Stimulated activated CD4-positive, alpha-beta T cell treated with anti-CD3 and anti-CD28 coated beads, Interleukin-1b, Interleukin-23, amount 100 ng/mL, for 48 hours (primary cell): ENCODE data around the gene EEIG1.

Experiments
- DNase-seq: peaks from one replicate; pipeline ENCODE4 v3.0.0-alpha.2; 2020

The EEIG1 gene

DNA sequence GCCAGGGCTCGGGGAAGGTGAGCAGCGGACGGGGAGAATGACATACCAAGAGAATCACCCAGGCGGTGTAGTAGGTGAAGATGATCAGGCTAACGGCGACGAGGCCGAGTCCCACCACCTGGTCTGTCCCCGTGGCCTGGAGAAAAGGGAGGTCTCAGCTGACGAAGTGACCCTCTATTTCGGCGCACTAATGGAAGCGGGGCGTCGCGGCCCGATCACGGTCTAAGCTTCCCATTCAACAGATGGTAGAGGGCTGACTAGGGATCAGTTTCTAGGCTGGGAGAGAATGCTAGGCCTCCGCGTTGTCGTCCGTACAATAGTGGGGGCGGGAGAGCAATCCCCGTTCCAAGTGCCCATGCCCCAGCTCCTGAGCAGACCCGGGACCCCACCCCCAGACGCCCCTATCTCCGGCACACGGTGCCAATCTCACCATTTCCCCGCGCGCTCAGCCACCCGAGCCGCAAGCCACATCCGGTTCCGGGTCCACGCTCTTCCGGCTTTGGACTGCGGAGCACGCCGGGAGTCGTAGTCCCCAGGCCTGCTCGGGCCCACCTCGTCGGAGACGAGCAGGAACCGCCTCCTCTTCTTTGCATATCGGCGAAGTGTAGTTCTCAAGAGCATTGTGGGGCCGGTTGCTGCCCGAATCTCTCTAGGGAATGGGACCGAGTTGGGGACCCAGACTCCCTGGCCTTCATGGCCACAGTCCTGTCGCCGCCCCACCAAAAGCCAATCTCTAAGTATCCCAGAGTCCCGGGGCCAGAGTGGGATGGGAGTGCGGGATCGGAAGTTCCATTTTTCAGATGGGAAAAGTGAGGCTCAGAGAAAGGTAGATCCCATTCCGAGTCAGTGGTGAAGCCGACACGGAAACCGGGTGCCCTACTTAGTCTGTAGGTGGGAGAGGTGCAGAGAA is 43.1 kb downstream of the EEIG1 start, which contains the start of gene DPM2:
DPM2 (minus strand) TSS at position 467 of the 910 bp plus-strand sequence; CDS start at position 433, 34 bp downstream.
- DNase-seq = peak; percentile 88

- no peak for DNase-seq
Observed at GRCh38 chr9:127937056-127937387, 43.8 kb downstream of the EEIG1 start.

DNA sequence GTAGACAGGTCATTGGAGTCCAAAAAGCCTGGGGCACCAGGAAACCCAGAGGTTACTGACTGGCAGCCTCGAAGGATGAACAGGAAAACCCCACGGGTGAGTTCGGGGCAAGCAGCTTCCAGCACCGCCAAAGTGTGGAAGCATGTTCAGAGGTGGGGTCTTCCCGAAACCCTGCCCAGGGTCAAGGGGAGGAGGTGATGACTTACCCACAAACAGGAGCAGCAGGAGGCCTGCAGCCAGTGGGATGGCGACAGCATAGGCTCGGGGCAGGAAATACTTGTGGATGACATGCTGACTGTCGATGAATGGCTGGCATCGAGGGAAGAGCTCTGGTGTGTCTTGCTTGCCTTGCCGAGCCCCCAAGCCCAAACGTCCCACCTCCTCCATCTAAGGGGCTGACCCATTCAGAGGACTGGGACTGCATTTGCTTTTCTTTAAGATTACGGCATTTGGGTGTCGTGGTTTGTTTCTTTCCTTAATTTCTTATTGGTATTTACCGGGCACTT is 44.4 kb downstream of the EEIG1 start:
- no peak for DNase-seq

- DNase-seq = peak; percentile 53
Observed at GRCh38 chr9:127935765-127936221, 45.0 kb downstream of the EEIG1 start.

DNA sequence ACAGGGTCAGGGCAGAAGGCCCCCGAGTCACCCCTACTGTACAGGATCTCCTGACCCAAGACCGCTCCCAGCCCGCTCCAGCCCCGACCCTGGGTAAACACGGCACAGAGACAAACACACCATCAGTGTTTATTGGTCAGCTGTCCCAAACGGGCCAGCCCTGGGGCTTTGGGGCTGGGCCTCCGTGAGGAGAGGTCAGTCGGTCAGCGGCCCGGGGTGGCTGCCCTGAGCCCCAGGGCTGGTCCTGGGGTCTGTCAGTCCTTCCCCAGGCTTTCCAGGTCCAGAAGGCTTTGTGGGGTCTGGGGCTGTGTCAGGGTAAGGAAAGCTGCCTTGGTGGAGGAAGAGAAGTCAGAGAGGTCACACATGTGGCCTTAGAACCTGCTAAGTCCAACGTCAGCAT is 45.8 kb downstream of the EEIG1 start:
- DNase-seq = no peak

DNA sequence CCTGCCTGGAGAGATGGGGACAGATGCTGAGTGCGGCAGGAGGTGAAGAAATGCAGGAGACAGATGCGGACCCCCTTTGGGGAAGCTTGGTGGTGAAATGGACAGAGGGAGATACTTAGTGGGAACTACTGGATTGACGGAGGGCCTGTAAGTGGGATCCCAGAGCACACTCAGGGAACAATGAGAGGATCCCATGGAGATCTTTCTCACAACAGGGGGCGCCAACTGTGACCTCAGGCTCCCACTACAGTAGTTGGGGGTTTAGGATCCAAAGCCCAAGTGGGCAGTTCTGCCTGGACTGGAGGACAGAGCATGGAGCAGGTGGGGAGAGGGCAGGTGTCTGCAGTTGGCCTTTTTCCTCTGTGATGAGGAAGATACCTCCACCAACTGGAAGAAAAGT is 46.5 kb downstream of the EEIG1 start:
- no peak for DNase-seq

DNA sequence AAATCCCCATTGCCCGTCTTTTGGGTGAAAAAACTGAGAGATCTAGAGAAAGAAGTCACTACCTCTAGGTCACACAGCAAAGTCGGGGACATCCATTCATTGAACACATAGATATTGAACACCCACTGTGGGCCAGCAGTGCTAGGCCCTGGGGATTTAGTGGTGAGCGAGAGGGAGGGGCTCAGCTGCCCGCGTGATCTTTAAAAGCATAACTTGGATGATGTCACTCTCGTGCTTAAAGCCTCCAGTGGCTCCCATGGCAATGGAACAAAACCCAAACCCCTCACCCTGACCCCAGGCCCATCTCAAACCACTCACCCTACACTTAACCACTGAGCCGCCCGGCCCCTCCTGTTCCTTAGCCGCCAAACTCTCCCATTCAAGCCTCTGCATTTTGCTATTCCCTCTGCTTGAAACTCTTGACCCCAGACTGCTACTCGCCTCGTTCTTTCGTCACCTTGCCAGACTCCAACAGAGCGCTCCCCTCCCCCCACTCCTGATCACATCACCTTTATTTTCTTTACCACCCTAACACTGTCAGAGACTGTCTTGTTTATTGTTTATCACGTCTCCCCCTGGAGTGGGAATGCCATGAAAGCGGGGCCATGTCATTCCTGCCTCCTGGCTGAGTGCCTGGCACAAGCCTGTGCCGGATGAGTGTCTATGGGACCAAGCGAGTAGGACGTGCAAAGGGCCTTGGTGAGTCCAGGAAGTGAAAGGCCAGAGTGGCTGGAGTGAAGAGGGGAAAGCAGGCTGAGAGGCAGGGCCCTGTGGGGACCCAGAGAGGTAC is 49.5 kb downstream of the EEIG1 start:
- DNase-seq = no peak
